GM13977 (cell line): ENCODE measurements around the gene OR10V1.

ENCODE experiments used
- DNase-seq: peaks from one replicate; pipeline ENCODE4 v3.0.0; 2012; ENCODE audit warnings: low spot score
- in situ Hi-C: fragments of 300-500 bp; cut with MboI; formaldehyde crosslinking; loops from one replicate; pipeline ENCODE4 v1.12.0; 2022; ENCODE audit warnings: low sequenced_read_pairs, low pct_unique_long_range_greater_than_20kb, mixed read lengths, inconsistent platforms; ENCODE audit not compliant: unreplicated experiment
- TF ChIP-seq, protein P1 (sequence below): IDR thresholded peaks from 2 replicates; pipeline ENCODE4 v1.5.1; 2012; ENCODE audit warnings: mild to moderate bottlenecking, control low read depth; ENCODE audit not compliant: insufficient read depth; ENCODE audit errors: extremely low read depth, missing control alignments

OR10V1 gene

DNA sequence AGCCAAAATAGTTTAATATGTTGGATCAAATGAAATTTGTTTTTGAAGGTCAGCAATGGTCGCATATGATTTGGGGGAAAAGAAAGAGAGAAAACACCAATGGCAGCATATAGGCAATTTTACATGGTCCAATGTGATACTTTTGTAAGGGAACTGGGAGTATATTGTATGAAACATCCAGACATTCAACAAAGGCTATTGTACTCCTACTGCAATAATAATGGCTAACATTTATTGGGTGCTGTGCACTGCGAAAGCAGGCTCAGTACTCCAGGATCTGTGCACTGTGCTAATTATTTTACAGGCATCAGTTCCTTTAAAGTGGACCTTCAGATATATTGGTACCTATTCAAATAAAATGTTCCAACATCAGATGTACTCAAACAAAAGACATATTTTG is 5.9 kb upstream of the OR10V1 start:
- no peak for DNase-seq
- in situ Hi-C loops, result no loop called here
- TF ChIP-seq, protein P1, sequence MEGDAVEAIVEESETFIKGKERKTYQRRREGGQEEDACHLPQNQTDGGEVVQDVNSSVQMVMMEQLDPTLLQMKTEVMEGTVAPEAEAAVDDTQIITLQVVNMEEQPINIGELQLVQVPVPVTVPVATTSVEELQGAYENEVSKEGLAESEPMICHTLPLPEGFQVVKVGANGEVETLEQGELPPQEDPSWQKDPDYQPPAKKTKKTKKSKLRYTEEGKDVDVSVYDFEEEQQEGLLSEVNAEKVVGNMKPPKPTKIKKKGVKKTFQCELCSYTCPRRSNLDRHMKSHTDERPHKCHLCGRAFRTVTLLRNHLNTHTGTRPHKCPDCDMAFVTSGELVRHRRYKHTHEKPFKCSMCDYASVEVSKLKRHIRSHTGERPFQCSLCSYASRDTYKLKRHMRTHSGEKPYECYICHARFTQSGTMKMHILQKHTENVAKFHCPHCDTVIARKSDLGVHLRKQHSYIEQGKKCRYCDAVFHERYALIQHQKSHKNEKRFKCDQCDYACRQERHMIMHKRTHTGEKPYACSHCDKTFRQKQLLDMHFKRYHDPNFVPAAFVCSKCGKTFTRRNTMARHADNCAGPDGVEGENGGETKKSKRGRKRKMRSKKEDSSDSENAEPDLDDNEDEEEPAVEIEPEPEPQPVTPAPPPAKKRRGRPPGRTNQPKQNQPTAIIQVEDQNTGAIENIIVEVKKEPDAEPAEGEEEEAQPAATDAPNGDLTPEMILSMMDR, result no peak

DNA sequence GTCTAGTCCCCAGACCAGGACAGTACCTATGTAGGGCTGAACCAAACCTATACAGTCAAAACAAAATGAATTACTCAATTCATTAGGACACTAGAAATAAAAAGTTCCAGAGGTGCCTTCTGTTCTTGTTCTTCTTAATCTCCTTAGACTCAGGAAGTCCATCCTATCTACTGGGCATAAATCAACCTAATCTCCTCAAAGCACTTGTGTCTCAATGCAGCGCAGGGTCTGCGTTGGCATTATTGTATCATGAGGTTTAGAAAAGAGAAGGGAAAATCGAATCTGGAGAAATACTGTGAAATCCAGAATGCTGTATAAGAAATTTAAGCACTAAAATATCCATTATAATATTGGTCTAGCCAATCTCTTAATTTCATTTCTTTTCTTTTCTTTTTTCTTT is 2.4 kb upstream of the OR10V1 start:
- in situ Hi-C loops, result no loop called here
- no peak for DNase-seq
- TF ChIP-seq, protein P1, result no peak

DNA sequence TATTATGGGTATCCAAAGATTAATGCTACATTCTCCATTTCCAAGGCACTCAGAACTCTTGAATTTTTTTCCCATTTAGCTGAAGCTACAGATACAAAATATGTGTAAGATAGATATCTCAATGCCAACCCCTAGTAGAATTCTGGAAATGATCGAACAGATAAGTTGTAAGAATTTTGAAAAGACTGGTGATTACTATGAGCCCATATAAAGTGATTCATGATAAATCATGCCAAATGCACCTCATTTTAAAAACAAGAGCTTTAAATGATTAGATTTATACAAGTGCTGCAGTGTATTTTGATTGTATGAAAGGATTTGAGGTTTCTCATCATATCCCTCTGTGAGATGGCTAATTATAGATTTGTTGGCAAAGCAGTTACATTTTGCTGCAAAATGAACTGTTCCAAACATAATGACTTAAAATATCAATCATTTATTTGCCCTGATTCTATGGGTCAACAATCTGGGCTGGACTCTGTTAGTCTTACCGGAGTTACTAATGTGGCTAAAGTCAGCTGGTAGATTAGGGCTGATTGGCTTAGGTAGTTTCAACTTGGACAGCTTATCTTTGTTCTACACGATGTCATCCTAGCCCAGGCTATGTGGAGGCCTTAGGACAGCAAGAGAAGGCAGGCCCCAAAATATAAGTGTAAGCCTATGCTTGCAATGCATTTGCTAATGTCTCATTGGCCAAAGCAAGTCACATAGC is 3.4 kb downstream of the OR10V1 start:
- in situ Hi-C loops, result no loop called here
- TF ChIP-seq, protein P1, result no peak
- DNase-seq, result no peak

DNA sequence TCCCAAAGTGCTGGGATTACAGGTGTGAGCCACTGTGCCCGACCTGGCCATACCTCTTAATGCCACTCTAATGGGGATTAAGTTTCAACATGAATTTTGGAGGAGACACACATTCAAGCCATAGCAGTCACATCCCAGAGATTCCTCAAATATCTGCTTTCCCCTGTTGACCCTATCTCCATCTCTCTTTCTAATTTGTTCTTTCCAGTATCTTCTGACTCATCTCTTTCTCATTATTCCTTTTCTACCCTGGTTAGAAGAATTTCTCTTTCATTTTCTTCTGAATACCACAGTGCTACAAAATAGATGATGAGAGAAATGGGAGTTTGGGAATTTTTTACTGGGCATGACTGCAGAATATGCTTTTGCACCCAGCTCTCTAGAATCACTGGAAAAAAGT is 5.1 kb downstream of the OR10V1 start:
- in situ Hi-C loops, result no loop called here
- no peak for DNase-seq
- TF ChIP-seq, protein P1, result no peak

DNA sequence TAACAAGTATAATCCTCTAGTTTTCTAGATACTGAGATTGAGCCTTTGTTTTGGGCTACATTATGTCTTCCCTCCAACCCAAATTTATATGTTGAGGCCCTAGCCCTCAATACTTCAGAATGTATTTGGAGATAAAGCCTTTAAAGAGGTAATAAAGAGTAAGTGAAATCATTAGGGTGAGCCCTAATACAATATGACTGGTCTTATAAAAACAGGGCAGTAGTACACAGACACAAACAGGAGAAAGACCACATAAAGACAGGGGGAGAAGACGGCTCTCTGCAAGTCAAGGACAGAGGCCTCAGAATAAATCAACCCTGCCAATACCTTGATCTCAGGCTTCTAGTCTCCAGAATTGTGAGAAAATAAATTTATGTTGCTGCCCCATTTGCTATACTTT is 6.3 kb downstream of the OR10V1 start:
- in situ Hi-C loops, result no loop called here
- TF ChIP-seq, protein P1, result no peak

DNA sequence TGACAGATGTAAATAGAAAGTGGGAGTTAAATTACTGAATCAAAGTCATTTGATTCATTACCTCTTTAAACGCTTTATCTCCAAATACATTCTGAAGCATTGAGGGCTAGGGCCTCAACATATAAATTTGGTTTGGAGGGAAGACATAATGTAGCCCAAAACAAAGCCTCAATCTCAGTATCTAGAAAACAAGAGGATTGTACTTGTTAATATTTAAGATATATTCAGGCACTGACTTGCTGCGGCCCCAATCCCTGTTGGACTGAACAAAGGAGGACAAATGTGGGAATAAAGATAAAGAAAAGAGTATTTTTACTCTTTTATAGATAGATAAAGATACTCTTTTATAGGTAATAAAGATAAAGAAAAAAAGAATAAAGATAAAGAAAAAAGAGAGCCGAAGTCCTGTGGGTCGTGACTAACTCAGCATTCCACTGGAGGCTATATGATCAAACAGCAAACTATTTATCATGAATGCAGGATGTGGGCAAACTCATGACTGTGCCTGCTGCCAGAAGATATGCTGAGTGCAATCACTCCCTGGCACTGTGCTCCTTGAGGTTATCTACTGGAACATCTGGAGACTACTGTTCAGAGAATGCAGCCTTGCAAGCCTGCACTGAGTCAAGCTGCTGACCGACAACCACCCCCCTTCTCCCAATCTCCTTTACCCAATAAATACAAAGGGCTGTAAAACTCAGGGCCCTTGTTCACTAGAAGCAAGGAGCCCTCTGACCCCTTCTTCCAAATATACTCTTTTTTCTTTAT is 6.9 kb downstream of the OR10V1 start:
- DNase-seq, result no peak
- in situ Hi-C loops, result no loop called here
- TF ChIP-seq, protein P1, result no peak

More for the DNA sequence above, 6.3 kb downstream of the OR10V1 start:
- DNase-seq, result no peak
